ENCODE measurements around the gene APOBR. TPM values are rescaled to one million over a fixed set of nuclear protein-coding genes. Genes with fewer than 3 reads are reported as not detected.
A peak's percentile ranks its signal among the peaks of the same experiment; 100 is the strongest.

The APOBR gene
- polyA plus RNA-seq, 4 donors = 0.89 to 11.9 (median 2.3) TPM

GRCh38 chr16:28527985-28528384 lies 33.5 kb downstream of the APOBR start:
- no peak for FAIRE-seq
- no peak overlapping the region for H3K4me3 ChIP-seq (ENCODE audit: low read depth in 1 of 3, low read length in 3 of 3)
- H3K27ac ChIP-seq (ENCODE audit: low read depth in 1 of 3, low read length in 2 of 3) = peak overlapping the region in 1 of 3 donors; percentile 63

DNA sequence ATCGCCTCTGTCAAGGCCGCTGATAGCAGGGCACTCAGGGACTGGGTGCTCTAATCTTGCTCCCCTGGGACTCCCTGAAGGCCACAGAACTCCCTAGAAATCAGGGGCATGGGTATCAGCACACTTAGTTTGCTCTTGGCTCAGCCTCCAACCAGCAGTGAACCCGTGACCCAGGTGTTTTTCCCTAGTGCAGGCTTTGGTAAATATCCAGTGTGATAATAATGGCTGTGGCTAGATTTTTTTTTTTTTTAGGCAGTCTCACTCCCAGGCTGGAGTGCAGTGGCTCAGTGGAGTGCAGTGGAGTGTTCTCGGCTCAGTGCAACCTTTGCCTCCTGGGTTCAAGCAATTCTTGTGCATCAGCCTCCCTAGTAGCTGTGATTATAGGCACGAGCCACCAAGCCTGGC lies 34.0 kb downstream of the APOBR start:
- H3K27ac ChIP-seq (ENCODE audit: low read depth in 1 of 3, low read length in 2 of 3) = peak overlapping the region in 1 of 3 donors; percentile 63
- WGBS, 3 donors = 24 to 63% (median 32%) methylated on average over 5 of the region's 5 CpGs
- FAIRE-seq (no peak), DNase-seq (peak; percentile 44 to 63)
- no peaks in the 10 kb centered on the region for H3K36me3 ChIP-seq (ENCODE audit: control insufficient read depth in 3 of 3, insufficient read depth in 2 of 3, low read depth in 1 of 3, low read length in 3 of 3)
- H3K4me3 ChIP-seq (ENCODE audit: low read depth in 1 of 3, low read length in 3 of 3) = no peak overlapping the region
- H3K4me1 ChIP-seq (ENCODE audit: control insufficient read depth in 3 of 3, insufficient read depth in 2 of 3, low read depth in 1 of 3, low read length in 2 of 3) = peaks cover 1 to 36% (median 5%) of the 10 kb centered on the region in 3 donors
- H3K9me3 ChIP-seq (ENCODE audit: control insufficient read depth in 2 of 2, insufficient read depth in 1 of 2, low read depth in 1 of 2, low read length in 1 of 2) = no peaks in the 10 kb centered on the region
- H3K27me3 ChIP-seq (ENCODE audit: control insufficient read depth in 3 of 3, insufficient read depth in 3 of 3, low read length in 3 of 3) = no peaks in the 10 kb centered on the region

More at GRCh38 chr16:28527985-28528384, 33.5 kb downstream of the APOBR start:
- no peaks in the 10 kb centered on the region for H3K27me3 ChIP-seq (ENCODE audit: control insufficient read depth in 3 of 3, insufficient read depth in 3 of 3, low read length in 3 of 3)
- peaks cover 1 to 36% (median 4%) of the 10 kb centered on the region in 3 donors for H3K4me1 ChIP-seq (ENCODE audit: control insufficient read depth in 3 of 3, insufficient read depth in 2 of 3, low read depth in 1 of 3, low read length in 2 of 3)
- no peak for DNase-seq
- no peaks in the 10 kb centered on the region for H3K9me3 ChIP-seq (ENCODE audit: control insufficient read depth in 2 of 2, insufficient read depth in 1 of 2, low read depth in 1 of 2, low read length in 1 of 2)
- WGBS, 3 donors = 60 to 83% (median 71%) methylated on average over 5 of the region's 5 CpGs
- no peaks in the 10 kb centered on the region for H3K36me3 ChIP-seq (ENCODE audit: control insufficient read depth in 3 of 3, insufficient read depth in 2 of 3, low read depth in 1 of 3, low read length in 3 of 3)

DNA sequence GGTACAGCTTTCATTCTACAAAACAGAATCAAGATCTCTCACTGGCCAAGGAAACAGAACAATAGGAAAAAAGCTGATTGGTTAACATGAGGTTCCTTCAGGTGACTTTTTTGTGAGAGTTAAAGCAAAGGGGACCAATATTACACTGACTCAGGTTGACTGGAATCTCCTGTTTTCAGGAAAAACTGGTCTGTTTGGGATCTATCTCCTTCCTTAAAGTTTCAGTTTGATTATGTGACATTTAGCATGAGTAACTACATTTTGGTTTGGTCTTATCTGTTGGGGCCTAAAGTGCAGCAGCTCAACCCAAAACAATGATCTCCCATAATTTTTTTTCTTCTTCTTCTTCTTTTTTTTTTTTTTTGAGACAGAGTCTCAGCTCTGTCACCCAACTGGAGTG lies 34.7 kb downstream of the APOBR start:
- Histone ChIP-seq H3K4me3 (ENCODE audit: low read depth in 1 of 3, low read length in 3 of 3) (no peak overlapping the region), H3K9me3 (ENCODE audit: control insufficient read depth in 2 of 2, insufficient read depth in 1 of 2, low read depth in 1 of 2, low read length in 1 of 2) (no peaks in the 10 kb centered on the region), H3K27me3 (ENCODE audit: control insufficient read depth in 3 of 3, insufficient read depth in 3 of 3, low read length in 3 of 3) (no peaks in the 10 kb centered on the region), H3K36me3 (ENCODE audit: control insufficient read depth in 3 of 3, insufficient read depth in 2 of 3, low read depth in 1 of 3, low read length in 3 of 3) (no peaks in the 10 kb centered on the region), H3K4me1 (ENCODE audit: control insufficient read depth in 3 of 3, insufficient read depth in 2 of 3, low read depth in 1 of 3, low read length in 2 of 3) (peaks cover 1 to 36% (median 5%) of the 10 kb centered on the region in 3 donors), H3K27ac (ENCODE audit: low read depth in 1 of 3, low read length in 2 of 3) (peak overlapping the region in 1 of 3 donors; percentile 63)
- DNase-seq (no peak), FAIRE-seq (no peak)

GRCh38 chr16:28531777-28532744 lies 37.6 kb downstream of the APOBR start:
- WGBS, 3 donors = 61 to 73% (median 70%) methylated on average over 9 of the region's 9 CpGs
- Histone ChIP-seq H3K4me1 (ENCODE audit: control insufficient read depth in 3 of 3, insufficient read depth in 2 of 3, low read depth in 1 of 3, low read length in 2 of 3) (peaks cover 0 to 25% (median 5%) of the 10 kb centered on the region in 3 donors), H3K27ac (ENCODE audit: low read depth in 1 of 3, low read length in 2 of 3) (peak overlapping the region in 2 of 3 donors; percentile 48 to 76), H3K4me3 (ENCODE audit: low read depth in 1 of 3, low read length in 3 of 3) (no peak overlapping the region), H3K9me3 (ENCODE audit: control insufficient read depth in 2 of 2, insufficient read depth in 1 of 2, low read depth in 1 of 2, low read length in 1 of 2) (no peaks in the 10 kb centered on the region), H3K27me3 (ENCODE audit: control insufficient read depth in 3 of 3, insufficient read depth in 3 of 3, low read length in 3 of 3) (no peaks in the 10 kb centered on the region), H3K36me3 (ENCODE audit: control insufficient read depth in 3 of 3, insufficient read depth in 2 of 3, low read depth in 1 of 3, low read length in 3 of 3) (no peaks in the 10 kb centered on the region)
- DNase-seq (peak; percentile 60 to 88), FAIRE-seq (no peak)

DNA sequence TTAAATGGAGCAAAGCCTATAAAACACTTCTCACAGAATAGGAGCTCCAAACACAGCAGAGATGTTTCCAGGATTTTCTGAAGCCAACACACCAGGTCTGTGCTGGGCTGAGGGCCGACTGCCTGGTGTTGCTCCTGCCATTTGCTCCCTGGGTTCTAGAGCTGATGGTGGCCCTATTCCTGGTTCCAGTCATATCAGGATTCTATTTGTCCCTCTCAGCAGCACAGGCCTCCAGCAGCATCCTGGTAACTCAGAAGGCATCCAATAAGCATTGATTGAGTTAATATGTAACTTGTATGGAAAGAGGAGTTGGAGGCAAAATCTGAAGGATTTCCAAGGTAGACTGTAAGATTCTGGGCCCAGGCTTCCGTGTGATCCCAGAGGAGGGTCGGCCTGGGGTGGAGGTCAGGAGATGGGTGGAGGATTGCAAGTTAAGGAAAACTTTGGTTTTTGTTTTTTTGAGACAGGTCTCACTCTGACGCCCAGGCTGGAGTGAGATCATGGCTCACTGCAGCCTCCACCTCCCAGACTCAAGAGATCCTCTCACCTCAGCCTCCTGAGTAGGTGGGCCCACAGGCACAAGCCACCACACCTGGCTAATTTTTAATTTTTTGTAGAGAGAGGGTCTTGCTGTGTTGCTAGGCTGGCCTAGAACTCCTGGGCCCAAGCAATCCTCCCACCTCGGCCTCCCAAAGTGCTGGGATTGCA lies 38.7 kb downstream of the APOBR start:
- FAIRE-seq = no peak
- H3K27me3 ChIP-seq (ENCODE audit: control insufficient read depth in 3 of 3, insufficient read depth in 3 of 3, low read length in 3 of 3) = no peaks in the 10 kb centered on the region
- H3K27ac ChIP-seq (ENCODE audit: low read depth in 1 of 3, low read length in 2 of 3) = peak overlapping the region in 2 of 3 donors; percentile 48 to 76
- 84 to 87% (median 85%) methylated on average over 5 of the region's 5 CpGs for WGBS, 3 donors
- H3K4me3 ChIP-seq (ENCODE audit: low read depth in 1 of 3, low read length in 3 of 3) = no peak overlapping the region
- peaks cover 0 to 17% (median 5%) of the 10 kb centered on the region in 3 donors for H3K4me1 ChIP-seq (ENCODE audit: control insufficient read depth in 3 of 3, insufficient read depth in 2 of 3, low read depth in 1 of 3, low read length in 2 of 3)
- peaks cover 0 to 3% (median 0%) of the 10 kb centered on the region in 3 donors for H3K36me3 ChIP-seq (ENCODE audit: control insufficient read depth in 3 of 3, insufficient read depth in 2 of 3, low read depth in 1 of 3, low read length in 3 of 3)
- DNase-seq = no peak
- no peaks in the 10 kb centered on the region for H3K9me3 ChIP-seq (ENCODE audit: control insufficient read depth in 2 of 2, insufficient read depth in 1 of 2, low read depth in 1 of 2, low read length in 1 of 2)

DNA sequence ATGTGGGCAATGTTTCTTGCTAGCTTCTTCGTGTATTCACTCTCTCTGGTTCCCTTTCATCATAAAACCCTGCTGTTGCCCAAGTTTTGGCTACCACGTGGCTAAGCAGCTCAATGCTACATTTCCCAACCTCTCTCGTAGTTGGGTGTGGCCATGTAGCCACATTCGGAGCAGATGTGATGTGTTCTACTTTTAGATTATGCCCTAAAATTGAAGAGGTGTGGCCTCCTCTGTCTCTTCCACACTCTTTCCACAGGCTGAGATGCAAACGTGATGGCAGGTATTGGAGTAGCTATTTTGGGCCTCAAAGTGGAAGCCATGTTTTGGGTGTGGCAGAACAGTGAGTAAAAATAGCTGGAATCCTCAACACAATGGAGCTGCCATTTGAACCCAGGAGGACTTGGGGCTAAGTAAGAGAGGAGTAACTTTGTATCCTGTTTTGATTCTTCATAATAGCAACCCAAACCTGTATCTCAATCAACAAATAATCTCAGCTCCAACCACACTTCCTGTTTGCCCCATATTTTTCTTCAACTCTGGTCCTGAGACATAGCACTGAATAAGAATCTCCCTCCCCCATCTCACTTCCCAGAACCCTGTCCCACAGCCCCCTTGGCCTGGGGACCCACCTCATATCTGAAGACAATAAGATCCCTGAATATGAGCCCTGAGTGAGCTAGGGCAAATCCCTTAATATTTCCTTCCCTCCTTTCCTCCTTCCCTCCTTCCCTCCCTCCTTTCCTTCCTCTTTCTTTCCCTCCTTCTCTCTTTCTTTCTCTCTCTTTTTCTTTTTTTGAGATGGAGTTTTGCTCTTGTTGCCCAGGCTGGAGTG lies 40.3 kb downstream of the APOBR start:
- H3K4me3 ChIP-seq (ENCODE audit: low read depth in 1 of 3, low read length in 3 of 3) = no peak overlapping the region
- WGBS, 3 donors = 68 to 82% (median 71%) methylated on average over 5 of the region's 5 CpGs
- no peaks in the 10 kb centered on the region for H3K9me3 ChIP-seq (ENCODE audit: control insufficient read depth in 2 of 2, insufficient read depth in 1 of 2, low read depth in 1 of 2, low read length in 1 of 2)
- peaks cover 0 to 10% (median 5%) of the 10 kb centered on the region in 3 donors for H3K4me1 ChIP-seq (ENCODE audit: control insufficient read depth in 3 of 3, insufficient read depth in 2 of 3, low read depth in 1 of 3, low read length in 2 of 3)
- FAIRE-seq = no peak
- H3K27me3 ChIP-seq (ENCODE audit: control insufficient read depth in 3 of 3, insufficient read depth in 3 of 3, low read length in 3 of 3) = no peaks in the 10 kb centered on the region
- H3K27ac ChIP-seq (ENCODE audit: low read depth in 1 of 3, low read length in 2 of 3) = peak overlapping the region in 1 of 3 donors; percentile 55
- H3K36me3 ChIP-seq (ENCODE audit: control insufficient read depth in 3 of 3, insufficient read depth in 2 of 3, low read depth in 1 of 3, low read length in 3 of 3) = peaks cover 0 to 3% (median 0%) of the 10 kb centered on the region in 3 donors
- no peak for DNase-seq

- Histone ChIP-seq H3K27me3 (ENCODE audit: control insufficient read depth in 3 of 3, insufficient read depth in 3 of 3, low read length in 3 of 3) (no peaks in the 10 kb centered on the region), H3K27ac (ENCODE audit: low read depth in 1 of 3, low read length in 2 of 3) (no peak overlapping the region), H3K4me1 (ENCODE audit: control insufficient read depth in 3 of 3, insufficient read depth in 2 of 3, low read depth in 1 of 3, low read length in 2 of 3) (peaks cover 0 to 9% (median 5%) of the 10 kb centered on the region in 3 donors), H3K9me3 (ENCODE audit: control insufficient read depth in 2 of 2, insufficient read depth in 1 of 2, low read depth in 1 of 2, low read length in 1 of 2) (no peaks in the 10 kb centered on the region), H3K4me3 (ENCODE audit: low read depth in 1 of 3, low read length in 3 of 3) (peak overlapping the region in 1 of 3 donors; percentile 55), H3K36me3 (ENCODE audit: control insufficient read depth in 3 of 3, insufficient read depth in 2 of 3, low read depth in 1 of 3, low read length in 3 of 3) (peaks cover 0 to 3% (median 0%) of the 10 kb centered on the region in 3 donors)
- no peak for FAIRE-seq
- no peak for DNase-seq
- 72 to 91% (median 78%) methylated on average over 6 of the region's 6 CpGs for WGBS, 3 donors
Observed at GRCh38 chr16:28537076-28537475, 42.6 kb downstream of the APOBR start.
